Measurements from ENCODE around the gene CEP131.
A peak's percentile ranks its signal among the peaks of the same experiment; 100 is the strongest.

CEP131 gene

DNA sequence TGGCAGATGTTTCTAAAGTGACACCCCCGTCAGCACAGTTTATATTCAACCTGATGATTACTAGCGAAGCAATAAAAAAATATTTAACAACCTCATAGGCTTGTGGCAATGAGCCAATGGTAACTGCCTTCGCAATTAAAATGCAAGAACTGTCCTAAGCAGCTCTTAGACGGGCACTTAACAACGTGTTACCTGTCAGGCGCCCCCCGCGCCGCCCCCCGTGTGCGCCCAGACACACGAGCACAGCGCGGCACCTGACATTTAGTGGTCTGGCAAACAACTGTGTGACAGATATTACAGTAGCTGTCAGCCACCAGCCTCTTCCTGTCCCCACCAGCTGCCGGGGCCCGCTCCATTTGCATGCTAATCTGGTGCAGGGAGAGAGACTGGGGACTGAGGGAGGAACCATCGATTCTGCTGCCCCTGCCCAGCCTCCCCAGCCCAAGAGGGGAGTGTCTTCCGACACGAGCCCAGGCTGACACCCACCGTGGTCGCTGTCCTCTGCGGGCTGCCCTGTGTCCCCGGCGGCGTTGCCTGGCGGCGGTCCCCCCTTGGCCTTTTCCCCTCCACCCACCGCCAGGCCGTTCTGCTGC, 29.0 kb upstream of the CEP131 start:
- no peak for DNase-seq (ENCODE audit: low read depth in 2 of 2, low spot score in 1 of 2)

DNA sequence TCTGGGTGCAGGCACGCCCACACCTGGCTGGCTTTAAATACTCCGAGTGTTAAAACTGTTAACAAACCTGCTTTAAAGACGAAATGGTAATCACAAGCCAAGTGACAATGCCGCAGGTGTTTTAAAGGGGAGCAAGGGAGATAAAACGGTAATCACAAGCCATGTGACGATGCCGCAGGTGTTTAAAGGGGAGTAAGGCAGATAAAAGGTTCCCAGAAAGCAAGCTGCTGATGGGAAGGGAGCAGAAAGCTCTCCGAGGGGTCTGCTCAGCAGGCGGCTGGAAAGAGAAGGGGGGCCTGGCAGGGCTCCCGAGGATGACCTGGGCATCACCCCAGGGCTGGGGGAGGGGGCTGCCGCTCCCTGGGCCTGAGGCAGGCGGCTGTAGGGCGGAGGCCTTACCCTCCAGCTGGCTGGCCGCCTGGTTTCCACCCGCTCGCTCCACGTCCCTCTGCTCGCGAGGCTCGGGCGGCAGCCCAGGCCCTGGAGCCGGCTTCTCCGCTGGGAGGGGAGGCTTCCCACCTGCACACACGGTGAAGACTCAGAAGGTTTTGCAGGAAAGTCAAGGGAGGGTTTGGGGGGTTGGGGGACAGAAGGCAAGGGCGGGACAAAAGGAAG, 28.4 kb upstream of the CEP131 start:
- no peak for DNase-seq (ENCODE audit: low read depth in 2 of 2, low spot score in 1 of 2)

DNA sequence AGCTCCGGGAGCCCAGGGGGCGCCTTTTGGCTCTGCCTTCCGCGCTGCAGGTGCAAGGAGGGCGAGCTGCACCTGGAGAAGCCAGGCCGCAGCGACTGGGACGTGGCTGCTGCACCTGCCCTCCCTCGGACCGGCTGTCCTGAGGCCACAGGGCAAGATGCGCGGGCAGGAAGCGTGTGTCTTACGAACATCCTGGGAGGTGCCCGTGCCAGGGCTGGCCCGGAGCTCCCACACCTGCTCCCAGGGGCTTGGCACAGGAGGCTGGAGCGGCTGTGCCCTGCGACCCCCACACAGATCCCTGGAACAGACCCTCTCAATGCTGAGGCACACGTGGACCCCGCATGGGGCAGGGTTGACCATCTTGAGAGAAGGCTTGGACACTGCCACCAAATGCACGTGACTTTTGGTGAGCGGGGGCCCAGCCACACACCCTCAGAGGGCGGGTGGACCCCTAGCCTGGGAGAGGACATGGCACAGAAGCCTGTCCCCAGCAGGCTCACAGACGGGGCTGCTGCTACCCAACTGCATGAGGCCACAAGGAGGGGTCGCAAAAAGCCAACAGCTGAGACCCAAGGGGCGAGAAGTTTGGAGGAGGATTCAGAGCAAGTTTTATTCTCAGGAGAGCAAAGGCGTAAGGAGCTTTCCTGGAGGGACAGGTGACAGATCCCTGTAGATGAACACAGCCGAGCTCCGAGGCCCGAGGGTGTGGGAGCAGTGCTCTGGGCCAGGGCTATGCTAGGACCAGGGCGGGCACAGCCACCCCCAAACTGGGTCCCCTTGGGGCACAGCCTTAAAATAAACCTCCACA, 27.7 kb upstream of the CEP131 start:
- DNase-seq (ENCODE audit: low read depth in 2 of 2, low spot score in 1 of 2): no peak

DNA sequence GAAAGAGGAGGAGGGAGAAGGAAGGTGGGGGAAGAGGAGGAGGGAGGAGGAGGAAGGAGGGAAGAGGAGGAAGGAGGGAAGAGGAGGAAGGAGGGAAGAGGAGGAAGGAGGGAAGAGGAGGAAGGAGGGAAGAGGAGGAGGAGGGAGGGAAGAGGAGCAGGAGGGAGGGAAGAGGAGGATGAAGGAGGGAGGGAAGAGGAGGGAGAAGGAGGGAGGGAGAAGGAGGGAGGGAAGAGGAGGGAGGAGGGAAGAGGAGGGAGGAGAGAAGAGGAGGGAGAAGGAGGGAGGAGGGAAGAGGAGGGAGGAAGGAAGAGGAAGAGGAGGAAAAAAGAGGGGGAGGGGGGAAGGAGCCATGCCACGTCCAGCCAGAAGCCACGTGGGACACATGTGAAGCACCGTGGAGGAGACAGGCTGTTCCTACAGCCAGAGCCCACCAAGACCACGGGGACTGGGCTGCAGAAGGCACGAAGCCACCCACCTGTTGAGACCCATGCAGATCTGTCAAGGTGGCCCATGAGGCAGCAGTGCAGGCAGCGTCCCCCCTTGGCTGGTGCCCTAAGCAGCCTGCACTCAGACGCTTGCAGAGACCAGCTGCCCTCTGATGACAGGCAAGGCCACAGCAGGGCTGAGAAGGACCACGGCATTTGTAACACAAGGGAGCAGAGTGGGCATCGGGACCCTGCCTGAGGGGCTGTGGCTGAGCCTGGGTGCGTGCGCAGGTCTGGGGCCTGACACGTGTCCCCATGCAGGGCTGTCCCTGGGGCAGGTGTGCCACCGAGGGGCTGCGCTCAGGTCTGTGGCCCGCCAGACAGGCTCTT, 26.7 kb upstream of the CEP131 start:
- no peak for DNase-seq (ENCODE audit: low read depth in 2 of 2, low spot score in 1 of 2)

GRCh38 chr17:81248649-81249048, 25.9 kb upstream of the CEP131 start:
- no peak for DNase-seq (ENCODE audit: low read depth in 2 of 2, low spot score in 1 of 2)

DNA sequence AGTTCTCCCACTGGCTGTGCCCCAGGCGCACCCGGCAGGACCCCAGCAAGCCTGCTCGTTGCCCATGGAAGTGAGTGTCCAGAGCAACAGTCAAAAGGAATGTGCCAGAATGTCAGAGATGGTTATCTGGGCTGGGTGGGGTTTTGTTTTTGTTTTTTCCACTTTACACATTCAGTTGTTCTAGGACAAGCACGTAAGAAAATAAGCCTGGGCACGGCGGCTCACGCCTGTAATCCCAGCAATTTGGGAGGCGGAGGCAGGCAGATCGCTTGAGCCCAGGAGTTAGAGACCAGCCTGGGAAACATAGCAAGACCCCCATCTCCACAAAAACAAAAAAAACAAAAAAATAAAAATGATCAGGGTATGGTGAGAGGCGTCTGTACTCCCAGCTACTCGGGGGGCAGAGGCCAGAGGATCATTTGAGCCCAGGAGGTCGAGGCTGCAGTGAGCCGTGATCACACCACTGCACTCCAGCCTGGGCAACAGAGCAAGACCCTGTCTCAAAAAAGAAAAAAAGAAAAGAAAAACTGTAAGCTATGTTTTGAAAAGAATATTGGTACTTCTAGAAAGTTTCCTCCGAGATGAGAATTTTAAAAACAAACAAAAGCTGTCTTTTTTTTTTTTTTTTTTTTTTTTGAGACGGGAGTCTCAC, 24.7 kb upstream of the CEP131 start:
- no peak for DNase-seq (ENCODE audit: low read depth in 2 of 2, low spot score in 1 of 2)

- DNase-seq (ENCODE audit: low read depth in 2 of 2, low spot score in 1 of 2): no peak
Observed at GRCh38 chr17:81246679-81247338, 24.0 kb upstream of the CEP131 start.

GRCh38 chr17:81246343-81246670, 23.5 kb upstream of the CEP131 start:
- DNase-seq (ENCODE audit: low read depth in 2 of 2, low spot score in 1 of 2): no peak

DNA sequence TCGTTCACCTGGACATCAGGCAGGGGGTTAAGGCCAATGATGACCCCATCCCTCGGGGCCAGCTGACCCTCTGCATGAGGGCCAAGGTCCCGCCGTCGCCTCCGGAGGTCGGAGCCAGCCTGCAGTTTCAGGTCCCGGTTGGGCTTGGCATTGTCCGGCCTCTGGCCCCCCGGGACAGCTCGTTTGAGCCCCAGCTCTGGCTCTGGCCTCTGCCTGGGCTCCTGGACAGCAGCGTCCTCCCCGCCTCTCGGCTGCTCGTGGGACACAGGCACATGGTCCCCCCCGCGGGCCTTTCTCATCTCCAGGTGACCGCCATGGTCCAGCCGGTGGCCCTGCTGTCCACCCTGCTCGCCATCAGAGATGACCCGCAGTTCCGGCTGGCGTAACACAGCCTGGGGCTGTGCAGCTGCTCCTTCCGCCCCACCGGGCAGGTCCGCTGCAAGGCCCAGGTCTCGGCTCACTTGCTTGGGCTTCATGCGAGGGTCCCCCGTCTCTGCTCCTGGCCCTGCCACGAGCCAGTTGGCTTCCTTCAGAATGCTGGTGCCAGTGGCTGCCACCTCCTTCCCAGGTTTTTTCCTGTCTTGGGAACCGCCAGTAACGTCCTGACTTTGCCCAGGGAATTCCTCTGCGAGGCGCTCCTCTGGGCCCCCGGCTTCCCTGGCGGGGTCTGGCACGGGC, 23.0 kb upstream of the CEP131 start:
- no peak for DNase-seq (ENCODE audit: low read depth in 2 of 2, low spot score in 1 of 2)

- no peak for DNase-seq (ENCODE audit: low read depth in 2 of 2, low spot score in 1 of 2)
Observed at GRCh38 chr17:81245024-81245664, 22.4 kb upstream of the CEP131 start.

DNA sequence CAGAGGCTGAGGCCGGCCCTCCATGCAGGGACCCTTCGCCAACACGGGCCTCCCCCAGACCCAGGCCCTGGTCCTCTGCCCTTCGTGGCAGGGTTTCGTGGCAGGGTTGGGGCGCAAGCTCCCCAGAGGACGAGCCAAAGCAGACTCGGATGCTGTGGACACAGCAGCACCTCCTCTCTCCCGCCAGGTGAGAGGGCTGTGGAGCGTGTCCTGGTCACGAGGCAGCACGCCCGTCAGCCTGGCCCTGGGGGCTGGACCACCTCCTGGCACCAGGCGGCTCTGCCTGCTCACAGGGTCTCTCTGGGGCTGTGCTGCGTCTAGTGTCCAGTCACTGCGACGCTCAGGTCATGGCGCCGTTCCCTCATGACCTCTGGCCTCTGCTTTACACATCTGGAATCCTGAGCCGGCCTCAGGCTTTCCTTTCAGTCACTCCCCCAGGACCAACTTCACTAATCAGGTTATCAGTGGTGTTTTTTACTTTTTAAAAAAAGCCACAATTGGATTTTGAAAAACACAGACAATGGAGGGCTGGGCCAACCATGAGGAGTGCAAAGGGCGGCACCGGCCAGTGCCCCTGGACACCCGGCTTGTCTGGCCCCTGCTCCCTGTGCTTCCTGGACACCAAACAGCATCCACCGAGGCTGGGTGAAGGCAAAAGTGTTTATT, 21.7 kb upstream of the CEP131 start:
- no peak for DNase-seq (ENCODE audit: low read depth in 2 of 2, low spot score in 1 of 2)

DNA sequence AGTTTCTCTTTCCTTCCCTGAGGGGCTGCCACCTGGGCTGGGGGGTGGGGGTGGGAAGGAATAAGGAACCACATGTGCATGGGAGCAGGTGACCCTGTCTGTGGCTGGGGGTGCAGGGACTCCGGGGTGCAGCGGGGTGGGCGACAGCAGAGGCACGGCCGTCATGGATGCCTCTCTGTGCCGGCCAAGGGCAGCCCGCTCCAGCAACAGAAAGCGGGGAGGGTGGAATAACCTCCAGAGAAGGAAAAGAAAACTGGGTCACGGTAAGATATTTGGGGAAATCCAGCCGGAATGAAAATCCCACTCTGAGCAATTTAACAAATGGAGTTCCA, 20.5 kb upstream of the CEP131 start:
- no peak for DNase-seq (ENCODE audit: low read depth in 2 of 2, low spot score in 1 of 2)

- DNase-seq (ENCODE audit: low read depth in 2 of 2, low spot score in 1 of 2): no peak
Observed at GRCh38 chr17:81242421-81243332, 19.9 kb upstream of the CEP131 start.

GRCh38 chr17:81241648-81242420, 19.1 kb upstream of the CEP131 start:
- peak in 1 of 2 donors; percentile 34 for DNase-seq (ENCODE audit: low read depth in 2 of 2, low spot score in 1 of 2)

GRCh38 chr17:81241203-81241602, 18.4 kb upstream of the CEP131 start:
- DNase-seq (ENCODE audit: low read depth in 2 of 2, low spot score in 1 of 2): no peak

GRCh38 chr17:81240761-81241160, 18.0 kb upstream of the CEP131 start:
- DNase-seq (ENCODE audit: low read depth in 2 of 2, low spot score in 1 of 2): no peak
